ENCODE results near the gene HSF4.

The HSF4 gene

DNA sequence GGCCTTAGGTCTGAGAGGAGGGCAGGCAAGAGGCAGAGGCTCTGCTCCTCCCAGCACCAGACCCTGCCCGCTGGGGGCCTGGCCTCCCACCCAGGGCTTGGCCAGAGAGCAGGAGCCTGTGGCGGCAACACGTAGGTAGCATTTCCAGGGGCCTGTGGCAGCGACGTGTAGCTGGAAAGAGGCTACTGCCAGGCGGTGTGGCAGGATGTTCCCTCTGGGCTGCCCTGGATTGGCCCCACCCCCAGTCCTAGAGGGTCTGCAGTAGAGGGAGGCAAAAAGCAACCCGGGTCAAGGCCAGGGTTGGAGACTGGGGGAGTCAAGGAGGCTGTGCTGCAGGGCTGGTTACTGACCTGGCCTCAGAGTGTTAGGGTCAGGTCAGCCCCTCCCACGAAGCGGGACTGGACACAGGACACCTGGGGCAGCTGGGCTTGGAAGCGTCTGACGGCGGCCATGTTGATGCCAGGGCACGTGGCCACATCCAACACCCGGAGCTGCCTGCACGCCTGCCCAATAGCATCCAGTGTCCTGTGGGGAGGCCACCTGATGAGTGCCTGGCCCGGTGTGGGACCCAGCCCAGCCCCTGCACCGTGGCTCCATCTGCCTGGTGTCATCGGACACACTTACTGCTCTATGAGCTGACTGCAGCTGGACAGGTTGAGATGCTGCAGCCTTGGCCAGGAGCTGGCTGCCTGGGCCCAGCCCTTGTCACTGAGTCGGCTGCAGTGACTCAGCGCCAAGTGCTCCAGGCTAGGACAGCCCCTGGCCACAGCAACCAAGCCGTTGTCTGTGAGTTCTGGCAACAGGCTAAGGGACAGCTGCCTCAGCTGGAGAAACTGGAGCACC lies 42.9 kb downstream of the HSF4 start:
- Mint-ChIP-seq H3K9me3 (no peaks in the 10 kb centered on the region), H3K27ac (ENCODE audit: low read depth) (no peak overlapping the region), H3K36me3 (ENCODE audit: insufficient read depth) (peaks cover 4% of the 10 kb centered on the region), H3K4me3 (no peak overlapping the region), H3K27me3 (no peaks in the 10 kb centered on the region), H3K4me1 (no peaks in the 10 kb centered on the region)
- ATAC-seq (replicated peaks; ENCODE audit: extremely low read depth, poor library complexity, severe bottlenecking) (no peak), DNase-seq (ENCODE audit: low spot score in 2 of 2) (no peak)

DNA sequence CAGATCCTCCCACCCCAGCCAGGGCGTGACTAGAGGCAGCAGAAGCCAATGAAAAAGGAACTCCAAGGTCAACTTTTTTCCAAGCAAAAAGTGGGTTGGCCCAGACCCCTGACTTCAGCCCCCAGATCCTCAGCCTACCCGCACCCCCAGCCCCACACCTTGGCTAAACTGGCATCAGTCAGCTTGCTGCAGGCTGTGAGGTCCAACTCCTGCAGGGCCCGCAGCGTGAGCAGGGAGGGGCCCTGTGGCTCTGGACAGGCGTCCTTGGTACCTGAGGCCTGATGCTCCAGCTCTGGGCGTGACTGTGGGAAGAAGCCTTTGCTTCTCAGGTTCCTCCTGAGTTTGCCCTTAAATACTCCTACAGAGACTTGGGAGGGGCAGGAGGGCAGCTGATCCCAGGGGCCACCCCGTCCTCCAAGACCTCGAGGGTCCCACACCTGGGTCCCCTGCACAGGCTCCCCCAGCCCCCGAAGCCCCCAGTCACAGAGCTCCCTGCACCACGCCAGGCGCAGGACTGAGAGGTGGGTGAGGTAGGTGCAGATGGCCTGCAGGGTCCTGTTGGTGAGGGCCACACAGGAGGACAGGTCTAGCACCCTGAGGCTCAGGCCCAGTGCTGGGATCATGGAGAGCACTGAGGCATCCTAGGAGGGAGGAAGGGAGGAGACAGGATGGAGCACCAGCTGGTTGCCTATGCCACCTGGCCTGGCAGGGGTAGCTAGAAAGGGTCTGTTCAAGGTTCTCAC lies 43.8 kb downstream of the HSF4 start:
- Mint-ChIP-seq H3K9me3 (no peaks in the 10 kb centered on the region), H3K4me3 (no peak overlapping the region)

DNA sequence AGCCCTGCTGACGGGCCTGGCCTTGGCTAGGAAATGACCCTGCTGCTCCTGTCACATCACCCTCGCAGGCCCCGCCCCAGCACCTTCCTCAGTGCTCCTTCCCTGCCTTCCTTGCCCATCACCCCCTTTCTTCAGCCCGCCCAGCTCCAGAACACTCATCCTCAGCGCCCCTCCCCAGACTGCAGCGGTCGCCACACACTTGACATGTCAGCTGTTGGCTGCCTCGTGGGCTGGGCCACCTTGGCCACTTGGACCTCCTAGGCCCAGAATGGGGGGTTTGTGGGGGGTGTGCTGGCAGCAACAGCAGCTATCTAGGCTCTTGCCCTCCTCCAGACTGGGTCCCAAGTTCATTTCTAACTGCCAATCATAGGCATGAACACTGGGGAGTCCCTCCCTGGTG lies 45.0 kb downstream of the HSF4 start:
- Mint-ChIP-seq H3K4me3 (no peak overlapping the region), H3K36me3 (ENCODE audit: insufficient read depth) (peaks cover 2% of the 10 kb centered on the region), H3K9me3 (no peaks in the 10 kb centered on the region), H3K27ac (ENCODE audit: low read depth) (no peak overlapping the region), H3K4me1 (no peaks in the 10 kb centered on the region), H3K27me3 (no peaks in the 10 kb centered on the region)
- no peak for ATAC-seq (replicated peaks; ENCODE audit: extremely low read depth, poor library complexity, severe bottlenecking)
- no peak for DNase-seq (ENCODE audit: low spot score in 2 of 2)

More for the DNA sequence above, 43.8 kb downstream of the HSF4 start:
- Mint-ChIP-seq H3K27ac (ENCODE audit: low read depth) (no peak overlapping the region), H3K27me3 (no peaks in the 10 kb centered on the region), H3K4me1 (no peaks in the 10 kb centered on the region), H3K36me3 (ENCODE audit: insufficient read depth) (peaks cover 2% of the 10 kb centered on the region)
- no peak for DNase-seq (ENCODE audit: low spot score in 2 of 2)
- ATAC-seq (replicated peaks; ENCODE audit: extremely low read depth, poor library complexity, severe bottlenecking) = no peak

DNA sequence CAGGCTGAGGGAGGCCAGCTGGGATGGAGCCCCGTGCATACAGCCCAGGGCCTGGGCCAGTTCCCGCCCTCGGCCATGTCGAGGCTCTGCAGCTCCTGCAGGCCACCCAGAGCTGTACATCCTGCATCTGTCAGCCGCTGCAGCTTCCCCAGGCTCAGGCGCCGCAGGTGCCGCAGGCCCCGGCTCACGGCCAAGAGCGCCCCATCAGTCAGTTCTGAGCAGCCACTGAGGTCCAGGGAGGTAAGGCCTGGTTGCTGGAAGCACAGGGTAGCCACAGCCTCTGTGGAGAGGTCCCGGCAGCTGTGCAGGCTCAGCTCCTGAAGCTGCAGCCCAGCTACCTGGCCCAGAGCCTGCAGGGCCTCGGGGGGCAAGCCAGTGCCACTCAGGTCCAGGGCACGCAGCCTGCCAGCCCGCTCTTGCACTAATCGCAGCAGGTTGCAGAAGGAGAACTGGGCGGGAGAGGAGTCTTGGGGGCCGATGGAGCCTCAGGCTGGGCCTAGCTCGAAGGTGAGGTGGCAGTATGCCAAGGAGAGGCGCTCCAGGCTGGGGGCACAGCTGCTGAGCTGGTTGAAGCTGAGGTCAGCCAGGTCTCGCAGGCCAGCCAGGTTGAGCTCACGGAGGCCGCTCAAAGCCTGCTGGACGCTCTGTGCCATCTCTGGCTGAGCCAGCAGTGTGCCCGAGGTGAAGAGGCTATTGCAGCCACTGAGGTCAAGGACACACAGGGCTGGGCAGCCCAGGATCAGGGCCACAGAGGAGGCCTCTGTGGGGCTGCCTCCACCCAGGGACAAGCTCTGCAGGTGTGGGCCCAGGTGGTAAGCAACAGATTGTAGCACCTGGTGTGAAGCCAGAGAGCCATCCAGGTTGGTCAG lies 45.8 kb downstream of the HSF4 start:
- no peak overlapping the region for H3K4me3 Mint-ChIP-seq
- ATAC-seq (replicated peaks; ENCODE audit: extremely low read depth, poor library complexity, severe bottlenecking) (no peak), DNase-seq (ENCODE audit: low spot score in 2 of 2) (no peak)
- no peaks in the 10 kb centered on the region for H3K36me3 Mint-ChIP-seq (ENCODE audit: insufficient read depth)
- H3K4me1 Mint-ChIP-seq = no peaks in the 10 kb centered on the region
- no peaks in the 10 kb centered on the region for H3K27me3 Mint-ChIP-seq
- no peaks in the 10 kb centered on the region for H3K9me3 Mint-ChIP-seq
- H3K27ac Mint-ChIP-seq (ENCODE audit: low read depth) = no peak overlapping the region

DNA sequence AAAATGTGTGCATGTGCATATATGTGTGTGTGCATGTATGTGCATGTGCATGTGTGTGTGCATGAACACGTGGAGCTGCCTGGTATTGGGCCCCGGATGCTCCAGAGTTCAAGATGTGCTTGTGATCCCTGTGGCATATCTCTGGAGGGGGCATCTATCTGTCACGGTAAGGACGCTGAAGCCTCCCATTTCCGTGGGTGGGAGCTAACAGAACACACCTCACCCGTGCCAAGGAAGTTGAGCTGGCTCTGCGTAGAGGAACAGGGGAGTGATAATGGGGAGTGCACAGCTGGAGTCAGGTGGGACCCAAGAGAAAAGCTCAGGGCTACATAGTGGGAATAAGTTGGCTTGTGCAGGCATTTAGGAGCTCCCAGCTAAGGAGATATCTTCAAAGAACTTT lies 47.1 kb downstream of the HSF4 start:
- H3K9me3 Mint-ChIP-seq = no peaks in the 10 kb centered on the region
- H3K27me3 Mint-ChIP-seq = no peaks in the 10 kb centered on the region
- no peaks in the 10 kb centered on the region for H3K4me1 Mint-ChIP-seq
- no peak overlapping the region for H3K4me3 Mint-ChIP-seq
- DNase-seq (ENCODE audit: low spot score in 2 of 2) (no peak), ATAC-seq (replicated peaks; ENCODE audit: extremely low read depth, poor library complexity, severe bottlenecking) (no peak)
- no peak overlapping the region for H3K27ac Mint-ChIP-seq (ENCODE audit: low read depth)
- H3K36me3 Mint-ChIP-seq (ENCODE audit: insufficient read depth) = no peaks in the 10 kb centered on the region

DNA sequence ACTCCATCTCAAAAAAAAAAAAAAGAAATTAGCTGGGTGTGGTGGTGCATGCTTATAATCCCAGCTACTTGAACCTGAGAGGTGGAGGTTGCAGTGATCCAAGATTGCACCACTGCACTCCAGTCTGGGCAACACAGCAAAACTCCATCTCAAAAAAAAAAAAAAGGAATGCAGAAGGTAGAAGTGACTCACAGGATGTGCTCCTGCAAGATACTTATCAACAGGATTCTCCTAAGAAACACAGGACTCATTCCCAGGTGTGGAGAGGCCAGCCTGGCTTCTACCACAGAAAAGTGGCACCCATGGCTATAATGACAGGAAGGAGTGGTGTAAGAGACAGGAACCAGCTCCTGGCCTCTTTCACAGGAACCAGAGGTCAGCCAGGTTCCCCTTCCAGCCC lies 48.2 kb downstream of the HSF4 start:
- Mint-ChIP-seq H3K4me3 (no peak overlapping the region), H3K27me3 (no peaks in the 10 kb centered on the region), H3K9me3 (no peaks in the 10 kb centered on the region), H3K4me1 (no peaks in the 10 kb centered on the region), H3K36me3 (ENCODE audit: insufficient read depth) (no peaks in the 10 kb centered on the region), H3K27ac (ENCODE audit: low read depth) (no peak overlapping the region)
- ATAC-seq (replicated peaks; ENCODE audit: extremely low read depth, poor library complexity, severe bottlenecking) = no peak
- DNase-seq (ENCODE audit: low spot score in 2 of 2) = no peak

DNA sequence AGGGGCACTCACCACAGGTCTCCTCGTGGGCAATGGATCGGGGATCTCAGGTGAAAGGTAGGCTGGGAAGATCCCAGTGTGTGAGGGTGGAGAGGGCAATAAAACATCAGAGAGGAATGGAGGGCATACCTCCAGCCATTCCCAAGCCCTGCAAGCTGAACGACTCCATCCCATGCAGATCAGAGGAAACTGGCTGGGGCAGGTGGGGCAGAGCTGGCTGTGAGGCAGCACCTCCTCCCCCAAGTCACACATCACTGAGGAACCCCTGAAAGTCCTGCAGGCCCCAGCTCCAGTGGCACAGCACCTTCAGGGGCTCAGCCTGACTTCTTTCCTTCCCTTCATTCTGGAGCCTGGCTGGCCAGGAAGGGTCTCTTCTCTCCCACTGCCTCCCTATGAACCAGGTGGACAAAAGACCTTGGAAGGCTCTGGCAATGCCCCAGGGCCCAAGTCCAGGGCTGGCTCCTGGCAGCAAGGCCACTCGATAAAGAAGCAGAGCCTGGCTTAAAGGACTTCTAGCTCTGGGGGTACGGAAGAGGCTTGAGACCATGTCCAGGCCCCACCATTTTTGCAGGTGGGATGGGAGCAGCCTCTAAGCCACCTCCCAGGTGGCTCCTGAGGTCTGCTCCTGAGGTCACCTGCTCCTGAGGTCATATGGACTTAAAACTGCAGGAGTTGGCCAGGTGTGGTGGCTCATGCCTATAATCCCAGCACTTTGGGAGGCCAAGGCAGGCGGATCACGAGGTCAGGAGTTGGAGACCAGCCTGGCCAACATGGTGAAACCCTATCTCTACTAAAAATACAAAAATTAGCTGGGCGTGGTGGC lies 48.9 kb downstream of the HSF4 start:
- ATAC-seq (replicated peaks; ENCODE audit: extremely low read depth, poor library complexity, severe bottlenecking) (no peak), DNase-seq (ENCODE audit: low spot score in 2 of 2) (no peak)
- H3K27ac Mint-ChIP-seq (ENCODE audit: low read depth) = no peak overlapping the region
- no peak overlapping the region for H3K4me3 Mint-ChIP-seq
- no peaks in the 10 kb centered on the region for H3K4me1 Mint-ChIP-seq
- H3K36me3 Mint-ChIP-seq (ENCODE audit: insufficient read depth) = no peaks in the 10 kb centered on the region
- H3K27me3 Mint-ChIP-seq = no peaks in the 10 kb centered on the region
- H3K9me3 Mint-ChIP-seq = no peaks in the 10 kb centered on the region

DNA sequence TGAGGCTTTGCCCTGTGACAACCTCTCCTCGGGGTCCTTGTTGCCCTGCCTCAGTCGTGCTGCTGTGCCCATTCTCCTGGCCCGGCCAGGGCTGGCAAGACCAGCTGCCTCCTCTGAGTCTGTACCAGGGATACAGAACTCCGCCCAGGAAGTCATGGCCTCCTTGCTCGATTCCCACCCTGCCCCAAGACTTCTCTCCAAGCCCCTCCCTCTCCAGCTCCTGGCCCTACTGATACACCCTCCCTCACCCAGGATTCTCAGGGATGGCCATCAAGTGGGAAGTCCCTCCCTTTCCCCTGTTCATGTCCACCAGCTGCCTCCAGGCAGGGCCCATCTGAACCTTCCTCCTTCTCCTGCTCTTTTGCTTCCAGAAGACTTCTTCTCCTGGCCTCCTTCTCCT lies 51.2 kb downstream of the HSF4 start:
- ATAC-seq (replicated peaks; ENCODE audit: extremely low read depth, poor library complexity, severe bottlenecking) (no peak), DNase-seq (ENCODE audit: low spot score in 2 of 2) (no peak)
- H3K4me1 Mint-ChIP-seq = no peaks in the 10 kb centered on the region
- H3K27ac Mint-ChIP-seq (ENCODE audit: low read depth) = peak overlapping the region; percentile 58
- H3K36me3 Mint-ChIP-seq (ENCODE audit: insufficient read depth) = no peaks in the 10 kb centered on the region
- H3K27me3 Mint-ChIP-seq = no peaks in the 10 kb centered on the region
- H3K4me3 Mint-ChIP-seq = no peak overlapping the region
- no peaks in the 10 kb centered on the region for H3K9me3 Mint-ChIP-seq

DNA sequence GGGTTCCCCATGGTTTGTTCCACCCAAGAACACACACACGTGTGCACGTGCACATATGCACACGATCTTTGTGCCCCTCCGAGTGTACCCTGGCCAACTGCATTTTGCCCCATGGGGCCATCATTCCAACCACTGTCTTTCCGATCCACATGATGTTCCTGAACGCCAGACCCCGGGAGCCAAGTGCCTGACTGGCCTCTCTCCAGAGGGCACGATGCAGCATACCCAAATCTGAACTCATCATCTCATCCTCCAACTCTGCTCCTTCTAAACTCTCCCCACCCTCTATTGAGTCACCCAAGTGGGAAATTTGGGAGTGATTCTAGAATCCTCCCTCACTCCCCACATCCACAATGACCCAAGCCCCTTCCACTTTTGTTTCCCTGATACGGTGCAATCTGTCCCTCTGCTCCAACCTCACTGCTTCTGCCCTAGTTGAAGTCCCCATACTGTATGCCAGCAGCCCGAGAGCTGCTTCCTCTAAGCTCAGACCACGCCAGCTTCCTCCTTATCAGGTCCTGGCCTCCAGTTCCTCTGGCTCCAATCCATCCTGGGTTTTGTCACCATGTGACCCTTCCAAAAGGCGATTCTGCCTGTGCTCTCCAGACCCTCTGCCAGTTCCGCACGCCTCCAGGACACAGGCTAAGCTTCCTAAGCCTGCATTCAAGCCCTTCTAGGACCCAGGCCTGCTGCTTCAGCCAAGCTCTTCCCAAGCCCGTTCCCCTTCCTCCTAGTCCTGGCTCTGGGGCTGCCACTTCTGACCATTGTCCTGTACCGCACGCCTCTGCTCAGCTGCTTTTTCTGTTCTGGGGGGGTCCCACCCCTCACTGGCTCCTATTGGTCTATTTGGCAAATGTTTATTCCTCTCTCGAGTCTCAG lies 52.3 kb downstream of the HSF4 start:
- H3K9me3 Mint-ChIP-seq = no peaks in the 10 kb centered on the region
- no peaks in the 10 kb centered on the region for H3K36me3 Mint-ChIP-seq (ENCODE audit: insufficient read depth)
- H3K4me3 Mint-ChIP-seq = no peak overlapping the region
- no peak for DNase-seq (ENCODE audit: low spot score in 2 of 2)
- ATAC-seq (replicated peaks; ENCODE audit: extremely low read depth, poor library complexity, severe bottlenecking) = no peak
- H3K27me3 Mint-ChIP-seq = no peaks in the 10 kb centered on the region
- H3K4me1 Mint-ChIP-seq = no peaks in the 10 kb centered on the region
- no peak overlapping the region for H3K27ac Mint-ChIP-seq (ENCODE audit: low read depth)

Measured in central memory CD8-positive, alpha-beta T cell (primary cell).